Activated T-cell treated with anti-CD3 and anti-CD28 coated beads, Interleukin-2, amount 50 U/mL, for 72 hours (primary cell): ENCODE data around the gene NKX2-3. TPM values are rescaled to one million over a fixed set of nuclear protein-coding genes. Genes with fewer than 3 reads are reported as not detected.

Experiments used
- ATAC-seq, 2 donors: fragments of 150-1000 bp; cut with Tn5 transposase; replicated peaks in 1 of 2; 2 replicates each; pipeline ENCODE4 v1.10.0; 2021; ENCODE audit warnings: moderate library complexity in 2 of 2, mild to moderate bottlenecking in 1 of 2
- DNase-seq, 2 donors: peaks; one replicate each; pipeline ENCODE4 v3.0.0; 2021 to 2022; ENCODE audit warnings: mixed read lengths in 1 of 2
- H3K27ac Mint-ChIP-seq: one replicate; pipeline ENCODE4 v1.8.0; 2022; ENCODE audit warnings: mild to moderate bottlenecking, moderate library complexity, mixed read lengths
- H3K27me3 Mint-ChIP-seq: one replicate; pipeline ENCODE4 v1.8.0; 2022; ENCODE audit warnings: low read depth, mixed read lengths
- H3K36me3 Mint-ChIP-seq, 2 donors: one replicate each; pipeline ENCODE4 v1.8.0; 2022; ENCODE audit warnings: mixed read lengths in 2 of 2, mild to moderate bottlenecking in 1 of 2; ENCODE audit not compliant: insufficient read depth in 2 of 2
- H3K4me1 Mint-ChIP-seq: one replicate; pipeline ENCODE4 v1.8.0; 2022; ENCODE audit warnings: low read depth, mixed read lengths
- H3K4me3 Mint-ChIP-seq, 2 donors: one replicate each; pipeline ENCODE4 v1.8.0; 2022; ENCODE audit warnings: mild to moderate bottlenecking in 2 of 2, mixed read lengths in 2 of 2, moderate library complexity in 2 of 2
- H3K9me3 Mint-ChIP-seq, 2 donors: one replicate each; pipeline ENCODE4 v1.8.0; 2022; ENCODE audit warnings: mixed read lengths in 2 of 2
- total RNA-seq, 2 donors: library from RNA; stranded (reverse); gene quantifications; one replicate each; pipeline ENCODE4 v1.2.3, GENCODE V29; 2022

Gene NKX2-3
- total RNA-seq, 2 donors from 2014 or later = not detected

GRCh38 chr10:99521765-99522469 lies 10.8 kb upstream of the NKX2-3 start:
- no peaks in the 10 kb centered on the region for H3K9me3 Mint-ChIP-seq
- H3K27ac Mint-ChIP-seq = no peak overlapping the region
- no peaks in the 10 kb centered on the region for H3K36me3 Mint-ChIP-seq
- DNase-seq (no peak), ATAC-seq (no peak)
- peaks cover 91% of the 10 kb centered on the region for H3K27me3 Mint-ChIP-seq
- no peak overlapping the region for H3K4me3 Mint-ChIP-seq
- peaks cover 11% of the 10 kb centered on the region for H3K4me1 Mint-ChIP-seq

DNA sequence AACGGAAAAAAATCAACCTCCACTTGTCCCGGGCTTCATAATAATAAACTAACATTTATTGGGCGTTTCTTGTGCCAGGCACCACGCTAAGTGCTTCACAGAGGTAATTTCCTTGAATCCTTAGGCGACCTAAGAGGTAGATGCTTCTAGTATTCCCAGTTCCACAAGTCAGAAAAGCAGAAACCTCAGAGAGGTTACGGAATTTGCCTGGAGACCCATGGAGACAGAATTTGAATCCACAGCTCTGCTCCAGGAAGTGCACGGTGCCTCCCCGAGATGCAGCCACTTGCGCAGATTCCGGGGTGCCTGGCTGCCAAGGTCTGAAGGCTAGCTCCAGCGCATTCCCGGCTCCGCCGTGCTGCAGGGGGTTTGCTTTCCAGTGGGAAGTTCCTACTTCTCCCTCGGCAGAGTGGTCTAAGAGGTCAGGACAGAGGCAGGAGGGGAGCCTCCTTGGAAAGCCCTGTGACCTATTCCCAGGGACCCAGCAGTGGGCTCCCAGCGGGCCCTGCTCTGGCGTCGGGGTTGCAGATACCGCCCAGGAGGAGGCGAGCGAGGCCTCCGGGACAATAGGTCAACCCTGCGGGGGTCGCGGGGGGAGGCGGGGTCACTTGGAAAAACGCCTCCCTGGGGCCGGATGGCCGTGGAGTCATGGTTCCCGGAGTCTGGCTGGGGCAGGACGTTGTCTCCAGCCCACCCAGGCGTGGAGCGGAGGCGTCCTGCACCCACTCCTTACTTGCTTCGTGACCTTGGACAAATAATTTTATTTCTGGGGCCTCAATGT lies 10.1 kb upstream of the NKX2-3 start:
- peaks cover 90% of the 10 kb centered on the region for H3K27me3 Mint-ChIP-seq

GRCh38 chr10:99523251-99523773 lies 9.4 kb upstream of the NKX2-3 start:
- ATAC-seq (no peak), DNase-seq (no peak)
- Mint-ChIP-seq H3K4me3 (peak overlapping the region; percentile 73 to 81), H3K4me1 (peaks cover 11% of the 10 kb centered on the region), H3K9me3 (no peaks in the 10 kb centered on the region), H3K27ac (no peak overlapping the region), H3K27me3 (peaks cover 90% of the 10 kb centered on the region), H3K36me3 (no peaks in the 10 kb centered on the region)

More for the DNA sequence above, 10.1 kb upstream of the NKX2-3 start:
- ATAC-seq (no peak), DNase-seq (no peak)
- H3K36me3 Mint-ChIP-seq = no peaks in the 10 kb centered on the region
- H3K4me1 Mint-ChIP-seq = peaks cover 11% of the 10 kb centered on the region
- peak overlapping the region; percentile 73 to 81 for H3K4me3 Mint-ChIP-seq
- H3K9me3 Mint-ChIP-seq = no peaks in the 10 kb centered on the region
- no peak overlapping the region for H3K27ac Mint-ChIP-seq

- Mint-ChIP-seq H3K27me3 (peaks cover 94% of the 10 kb centered on the region), H3K4me3 (no peak overlapping the region), H3K4me1 (peaks cover 17% of the 10 kb centered on the region), H3K27ac (no peak overlapping the region), H3K36me3 (no peaks in the 10 kb centered on the region), H3K9me3 (no peaks in the 10 kb centered on the region)
- no peak for DNase-seq
- no peak for ATAC-seq
Observed at GRCh38 chr10:99524050-99524666, 8.6 kb upstream of the NKX2-3 start.

DNA sequence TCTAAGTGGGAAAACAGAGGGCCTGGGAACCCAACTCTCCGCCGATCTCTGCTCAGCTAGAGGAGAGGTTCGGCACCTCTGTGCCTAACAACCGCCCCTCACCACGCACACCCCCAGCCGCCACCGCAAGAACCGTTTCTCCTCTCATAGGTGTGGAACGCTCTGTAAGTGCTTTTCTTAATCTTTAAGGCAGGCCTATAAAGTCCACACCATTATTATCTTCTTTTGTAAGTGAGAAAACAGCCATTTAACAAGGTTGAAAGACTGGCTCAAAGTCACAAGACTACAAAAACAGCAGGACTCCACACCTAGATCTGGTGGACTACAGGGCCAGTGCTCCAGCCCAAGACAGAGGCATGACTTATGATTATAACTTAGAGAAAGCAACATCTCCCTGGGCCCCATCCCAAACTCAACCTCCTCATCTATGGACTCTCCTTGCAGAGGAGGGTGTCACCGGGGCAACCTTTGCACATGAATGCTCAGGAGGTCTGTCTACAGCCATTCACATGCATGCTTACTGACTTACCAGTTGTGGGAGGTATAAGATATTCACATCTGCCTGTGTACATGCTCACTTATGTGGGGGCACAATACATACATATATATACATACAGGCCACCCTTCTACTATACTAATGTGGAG lies 7.9 kb upstream of the NKX2-3 start:
- H3K4me3 Mint-ChIP-seq = no peak overlapping the region
- ATAC-seq = no peak
- H3K9me3 Mint-ChIP-seq = no peaks in the 10 kb centered on the region
- no peak overlapping the region for H3K27ac Mint-ChIP-seq
- peaks cover 24% of the 10 kb centered on the region for H3K4me1 Mint-ChIP-seq
- peaks cover 94% of the 10 kb centered on the region for H3K27me3 Mint-ChIP-seq
- no peak for DNase-seq
- H3K36me3 Mint-ChIP-seq = peaks cover 0 to 2% of the 10 kb centered on the region in 2 donors

DNA sequence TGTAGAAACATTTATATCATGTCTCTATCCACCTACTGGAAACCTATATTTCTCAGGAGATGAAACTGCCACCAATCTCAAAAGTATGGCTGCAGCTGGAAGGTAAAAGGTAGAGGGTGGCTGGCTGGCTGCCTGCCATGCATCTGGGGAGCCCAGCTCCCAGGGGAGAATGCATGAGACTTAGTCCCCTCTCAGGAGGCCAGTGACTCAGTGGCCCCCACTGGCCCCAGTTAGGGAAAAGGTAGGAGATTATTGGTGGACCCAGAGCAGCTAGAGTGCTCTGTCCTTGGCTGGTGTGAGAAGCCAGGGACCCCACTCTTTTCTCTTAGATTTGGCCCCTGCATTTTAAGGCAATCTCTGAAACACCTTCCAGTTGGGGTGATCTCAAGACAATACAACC lies 6.8 kb upstream of the NKX2-3 start:
- Mint-ChIP-seq H3K36me3 (peaks cover 0 to 3% of the 10 kb centered on the region in 2 donors), H3K27ac (no peak overlapping the region), H3K4me1 (peaks cover 30% of the 10 kb centered on the region), H3K27me3 (peaks cover 94% of the 10 kb centered on the region), H3K4me3 (no peak overlapping the region), H3K9me3 (no peaks in the 10 kb centered on the region)
- DNase-seq (no peak), ATAC-seq (no peak)

GRCh38 chr10:99526861-99527504 lies 5.8 kb upstream of the NKX2-3 start:
- H3K4me3 Mint-ChIP-seq = no peak overlapping the region
- H3K4me1 Mint-ChIP-seq = peaks cover 30% of the 10 kb centered on the region
- H3K27ac Mint-ChIP-seq = no peak overlapping the region
- H3K27me3 Mint-ChIP-seq = peaks cover 96% of the 10 kb centered on the region
- no peak for DNase-seq
- no peaks in the 10 kb centered on the region for H3K9me3 Mint-ChIP-seq
- peaks cover 0 to 6% of the 10 kb centered on the region in 2 donors for H3K36me3 Mint-ChIP-seq
- ATAC-seq = no peak

DNA sequence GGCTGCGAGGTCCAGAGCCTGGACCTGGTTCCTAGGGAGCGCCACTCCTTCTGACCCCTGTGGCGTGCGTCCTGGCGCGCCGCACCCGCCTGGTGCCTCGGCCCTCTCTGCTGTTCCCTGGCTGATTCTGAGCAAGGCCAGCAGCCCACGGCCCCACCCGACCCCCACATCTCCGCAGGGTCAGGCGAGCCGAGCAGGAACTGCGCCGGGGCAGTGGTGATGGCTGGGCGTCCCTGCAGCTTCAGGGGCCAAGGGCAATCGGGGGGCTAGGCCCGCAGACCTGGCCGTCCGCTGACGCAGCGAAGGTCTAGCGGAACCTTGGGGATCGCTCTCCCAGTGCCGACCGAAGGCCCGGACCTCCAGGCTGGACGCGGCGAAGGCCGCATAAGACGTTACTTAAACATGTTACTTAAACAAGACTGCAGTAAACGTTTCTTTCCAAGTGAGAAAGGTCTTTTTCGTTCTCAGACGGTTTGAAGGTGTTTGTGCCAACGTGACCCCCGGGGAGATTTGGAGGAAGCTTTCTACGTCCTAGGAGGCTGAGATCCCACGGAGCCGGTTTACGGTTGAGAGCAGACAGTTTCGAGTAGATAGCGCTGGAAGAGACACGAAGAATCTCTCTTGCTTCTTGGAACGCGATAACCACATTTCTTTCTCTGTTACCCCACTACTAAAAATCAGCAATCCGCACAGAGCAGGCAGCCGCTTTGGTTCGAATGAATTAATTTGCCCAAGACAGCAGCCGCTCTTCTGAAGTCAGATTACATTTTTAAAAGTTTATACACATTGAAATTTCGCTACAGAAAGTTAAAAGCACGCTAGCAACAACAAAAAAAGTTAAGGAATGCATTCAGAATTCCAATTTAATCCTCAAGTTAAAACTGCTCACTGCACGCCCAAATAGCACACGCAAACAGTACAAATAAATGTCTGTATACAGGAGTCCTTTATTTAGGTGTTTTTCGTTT lies 4.9 kb upstream of the NKX2-3 start:
- DNase-seq = no peak
- peaks cover 96% of the 10 kb centered on the region for H3K27me3 Mint-ChIP-seq
- ATAC-seq = no peak

DNA sequence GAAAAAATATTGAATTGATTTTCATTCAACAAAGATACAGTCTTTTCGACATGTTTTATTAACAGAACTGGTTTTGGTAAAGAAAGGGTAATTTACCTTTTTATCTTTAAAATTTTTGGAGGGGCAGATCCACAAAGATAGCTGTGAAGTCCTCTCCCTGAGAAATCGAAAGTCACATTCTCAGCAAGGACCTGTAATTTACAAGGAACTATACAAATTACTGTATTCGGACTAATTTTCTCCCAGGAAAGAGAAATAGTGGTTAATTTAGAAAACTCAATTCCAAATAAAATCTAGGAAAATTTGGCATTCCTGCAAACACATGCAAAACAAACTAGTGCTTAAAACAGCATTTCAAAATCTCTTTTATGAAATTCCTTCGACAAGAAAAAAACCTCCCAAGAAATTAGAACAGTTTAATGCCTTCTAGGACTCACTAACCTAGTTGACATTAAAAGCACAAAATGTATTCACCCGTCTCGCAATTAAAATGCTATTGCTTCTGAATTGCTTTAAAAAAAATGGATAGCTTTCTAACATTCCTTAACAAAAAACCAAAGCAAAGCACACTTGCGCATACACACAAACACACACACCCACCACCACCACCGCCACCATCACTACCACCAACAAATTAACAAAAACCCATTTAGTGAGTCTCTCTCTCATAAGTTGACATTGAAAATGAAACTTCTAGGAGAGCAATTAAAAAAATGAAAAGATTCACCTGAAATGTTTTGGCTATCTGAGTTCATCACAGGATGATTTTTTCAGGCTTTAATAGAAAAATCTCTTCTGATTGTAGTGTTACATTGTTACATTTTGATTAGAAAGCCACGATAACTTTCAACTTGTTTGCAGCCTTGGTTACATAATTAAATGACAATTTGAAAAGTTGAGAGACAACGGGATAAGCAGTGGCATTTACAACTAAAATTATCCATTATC lies 4.0 kb upstream of the NKX2-3 start:
- Mint-ChIP-seq H3K36me3 (peaks cover 0 to 6% of the 10 kb centered on the region in 2 donors), H3K27ac (no peak overlapping the region), H3K27me3 (peaks cover 96% of the 10 kb centered on the region), H3K4me1 (peaks cover 36% of the 10 kb centered on the region), H3K9me3 (no peaks in the 10 kb centered on the region), H3K4me3 (peak overlapping the region in 1 of 2 donors; percentile 19)
- ATAC-seq (no peak), DNase-seq (no peak)

More for the DNA sequence above, 4.9 kb upstream of the NKX2-3 start:
- no peaks in the 10 kb centered on the region for H3K9me3 Mint-ChIP-seq
- no peak overlapping the region for H3K4me3 Mint-ChIP-seq
- peaks cover 34% of the 10 kb centered on the region for H3K4me1 Mint-ChIP-seq
- peaks cover 0 to 6% of the 10 kb centered on the region in 2 donors for H3K36me3 Mint-ChIP-seq
- no peak overlapping the region for H3K27ac Mint-ChIP-seq

GRCh38 chr10:99529591-99530107 lies 3.1 kb upstream of the NKX2-3 start:
- Mint-ChIP-seq H3K4me3 (peak overlapping the region; percentile 22 to 75), H3K27me3 (peaks cover 96% of the 10 kb centered on the region), H3K27ac (no peak overlapping the region), H3K36me3 (peaks cover 1 to 6% of the 10 kb centered on the region in 2 donors), H3K4me1 (peaks cover 45% of the 10 kb centered on the region), H3K9me3 (no peaks in the 10 kb centered on the region)
- ATAC-seq (no peak), DNase-seq (no peak)
